GM12891 (cell line): Measurements from ENCODE around the gene PIRT.

Experiments used
- DNase-seq: peaks from one replicate; pipeline ENCODE4 v3.0.0; 2011; ENCODE audit warnings: low spot score; ENCODE audit not compliant: insufficient read length
- FAIRE-seq: peaks from 2 replicates; lab custom pipeline; 2011; peaks lifted over from hg19 to GRCh38; lab: Jason Lieb, UNC
- PAX5 ChIP-seq: IDR thresholded peaks from 2 replicates; pipeline ENCODE4 v1.6.1; 2011; ENCODE audit warnings: low read length, moderate library complexity, mild to moderate bottlenecking; ENCODE audit not compliant: insufficient read depth, severe bottlenecking
- POLR2A ChIP-seq: IDR thresholded peaks from 2 replicates; pipeline ENCODE4 v1.6.1; 2011; ENCODE audit warnings: low read depth, low read length, control low read depth
- POLR2AphosphoS5 ChIP-seq: IDR thresholded peaks from 2 replicates; pipeline ENCODE4 v1.6.1; 2011; ENCODE audit warnings: low read depth, low read length, control low read depth
- POU2F2 ChIP-seq: IDR thresholded peaks from 2 replicates; pipeline ENCODE4 v1.6.1; 2011; ENCODE audit warnings: low read depth, mild to moderate bottlenecking, control low read depth, low read length, moderate library complexity
- SPI1 ChIP-seq: IDR thresholded peaks from 2 replicates; pipeline ENCODE4 v1.6.1; 2011; ENCODE audit warnings: low read depth, low read length, control low read depth
- TAF1 ChIP-seq: IDR thresholded peaks from 2 replicates; pipeline ENCODE4 v1.6.1; 2011; ENCODE audit warnings: low read depth, low read length, control low read depth

The PIRT gene

DNA sequence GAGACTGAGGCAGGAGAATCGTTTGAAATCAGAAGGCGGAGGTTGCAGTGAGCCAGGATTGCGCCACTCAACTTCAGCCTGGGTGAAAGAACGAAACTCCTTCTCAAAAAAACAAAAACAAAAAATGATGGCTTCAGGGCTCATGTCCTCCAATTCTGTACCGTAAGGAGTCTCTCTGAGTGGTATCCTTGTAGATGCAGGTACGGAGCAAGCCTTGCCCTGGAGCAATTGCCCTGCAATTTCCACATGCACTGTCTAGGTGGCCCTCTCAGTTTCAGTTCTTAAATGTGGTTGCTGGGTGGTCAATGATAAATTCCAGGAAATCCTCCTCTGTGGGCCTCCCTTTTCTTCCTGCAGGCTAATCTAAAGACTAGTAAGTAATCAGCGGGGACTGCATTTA is 44.6 kb downstream of the PIRT start:
- FAIRE-seq (no peak), DNase-seq (no peak)
- TF ChIP-seq POLR2A (no peak), POLR2AphosphoS5 (no peak), TAF1 (no peak), PAX5 (no peak), POU2F2 (no peak), SPI1 (no peak)

DNA sequence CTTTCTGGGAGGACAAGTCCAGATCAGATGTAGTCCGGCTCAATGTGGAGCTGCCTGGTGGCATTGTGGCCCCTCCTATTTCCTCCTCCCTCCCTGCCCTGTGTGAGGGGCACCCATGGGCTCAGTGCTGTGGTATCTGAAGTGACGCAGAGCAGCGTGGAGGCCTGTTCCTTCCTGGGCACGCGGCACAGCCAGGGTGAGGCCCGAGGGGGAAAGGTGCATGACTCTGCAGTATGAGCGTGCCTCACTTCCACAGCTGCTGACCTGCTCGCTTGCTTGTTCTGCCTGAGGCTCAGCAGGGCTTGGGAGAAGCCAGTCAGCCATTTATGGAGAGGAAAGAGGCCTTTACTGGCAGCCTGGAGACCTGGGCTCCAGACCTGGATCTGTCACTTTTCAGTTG is 45.7 kb downstream of the PIRT start:
- DNase-seq (no peak), FAIRE-seq (no peak)
- TF ChIP-seq POLR2A (no peak), POLR2AphosphoS5 (no peak), POU2F2 (no peak), PAX5 (no peak), TAF1 (no peak), SPI1 (no peak)

DNA sequence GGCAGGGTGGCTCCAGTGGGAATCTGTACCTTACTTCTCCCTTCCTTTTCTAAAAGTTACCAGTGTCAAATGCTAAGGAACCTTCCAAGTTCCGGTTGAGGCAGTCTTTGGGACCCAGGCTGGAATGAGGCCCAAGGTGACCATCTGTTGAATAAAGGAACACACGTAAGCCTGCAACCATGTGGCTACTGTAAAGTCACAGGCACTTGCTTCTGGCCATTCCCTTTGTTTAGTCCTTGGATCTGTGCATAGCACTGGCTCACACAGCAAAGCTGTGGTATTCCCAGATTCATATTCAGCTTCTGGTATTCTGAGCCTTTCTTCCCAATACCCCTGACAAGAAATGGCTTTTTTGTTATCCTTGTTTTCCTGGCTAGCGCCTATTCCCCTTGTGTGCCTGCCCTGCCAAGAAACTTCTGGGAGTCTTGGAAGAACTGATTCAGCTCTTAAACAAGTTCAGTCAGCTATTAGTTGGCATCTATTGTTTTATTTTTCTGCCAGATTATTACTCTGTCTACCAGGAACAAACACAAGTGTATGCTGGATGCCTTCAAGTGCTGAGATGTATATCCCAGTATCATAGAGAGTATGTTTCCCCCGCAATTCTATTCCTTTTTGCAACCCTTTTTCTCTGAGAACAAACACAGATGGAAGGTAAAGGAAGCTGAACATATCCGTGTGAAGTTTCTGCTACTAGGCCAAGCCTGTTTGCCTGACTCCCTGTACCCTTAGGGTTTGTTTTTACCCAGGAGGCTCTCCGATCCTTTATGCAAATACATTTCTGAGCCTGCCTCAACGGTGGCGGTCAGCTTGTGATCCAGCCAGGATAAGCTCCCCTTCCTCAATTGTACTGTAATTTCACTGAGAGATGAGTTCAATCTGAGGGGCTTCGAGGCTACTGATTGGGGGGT is 47.1 kb downstream of the PIRT start:
- FAIRE-seq (no peak), DNase-seq (no peak)
- TF ChIP-seq POLR2A (peak; percentile 31; the same call in 1 of the 2 replicates), PAX5 (no peak), SPI1 (no peak)

DNA sequence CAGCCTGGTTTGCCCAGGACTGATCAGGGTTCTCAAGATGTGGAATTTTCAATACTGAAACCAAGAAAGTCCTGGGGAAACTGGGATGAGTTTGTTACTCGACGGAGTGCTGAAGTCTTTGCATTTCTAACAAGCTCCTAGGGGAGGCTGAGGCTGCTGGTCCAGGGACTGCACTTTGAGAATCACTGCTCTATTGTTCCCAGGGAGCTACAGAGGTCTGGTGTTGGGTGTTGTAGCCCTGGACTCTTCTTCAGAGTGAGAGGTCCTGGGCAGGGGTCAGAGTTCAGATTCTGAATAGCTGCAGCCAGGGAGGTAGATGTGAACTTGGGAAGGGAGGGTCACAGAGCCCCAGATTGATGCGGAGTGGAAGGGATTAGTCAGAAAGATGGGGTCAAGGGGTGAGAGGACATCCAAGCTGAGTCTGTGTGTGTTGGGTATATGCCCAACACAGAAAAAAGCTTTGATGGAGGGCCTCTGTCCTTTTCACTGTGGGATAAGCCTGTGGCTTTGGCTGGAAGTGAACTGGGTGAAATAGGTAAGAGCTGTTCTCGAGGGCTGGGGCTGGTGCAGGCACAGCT is 48.1 kb downstream of the PIRT start:
- FAIRE-seq (no peak), DNase-seq (no peak)
- TF ChIP-seq POU2F2 (no peak), SPI1 (no peak), TAF1 (no peak), POLR2A (no peak)

DNA sequence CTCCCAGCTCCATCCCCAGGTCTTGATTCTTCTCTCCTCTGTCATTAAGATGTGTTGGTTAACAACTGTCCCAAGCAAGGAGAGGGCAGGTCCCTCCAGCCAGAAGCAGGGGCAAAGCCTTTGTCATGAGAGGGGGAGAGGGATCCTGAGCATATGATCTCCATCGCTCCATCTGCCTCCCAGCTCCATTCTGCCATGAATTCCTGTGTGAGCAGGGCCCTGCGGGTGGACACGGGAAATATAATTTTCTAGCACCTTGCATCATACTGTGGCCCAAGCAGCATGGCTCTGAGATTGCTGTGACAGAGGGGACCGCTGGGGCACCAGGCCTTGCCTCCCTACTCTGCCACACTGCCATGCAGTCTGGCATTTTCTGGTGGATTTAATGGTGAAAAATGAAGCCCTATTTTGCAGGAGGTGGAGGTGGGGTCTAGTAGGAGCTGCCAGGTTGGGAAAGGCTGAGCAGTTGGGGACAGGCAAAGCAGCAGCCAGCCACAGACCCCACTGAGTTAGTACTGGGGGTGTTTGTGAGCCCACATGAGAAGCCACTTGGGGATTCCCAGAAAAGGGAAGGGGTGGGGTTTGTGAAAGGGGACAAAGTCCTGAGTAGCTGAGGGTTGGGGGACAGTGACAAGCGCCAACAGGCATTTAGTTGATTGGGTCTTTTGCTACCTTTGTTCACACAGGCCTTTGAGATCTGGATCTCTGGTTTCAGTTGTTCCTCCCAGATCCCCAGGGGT is 50.4 kb downstream of the PIRT start:
- DNase-seq (no peak), FAIRE-seq (no peak)
- TF ChIP-seq SPI1, result no peak
- no peak for TF ChIP-seq POLR2A
- TF ChIP-seq POU2F2, result no peak
- TF ChIP-seq TAF1, result no peak
- no peak for TF ChIP-seq POLR2AphosphoS5
- TF ChIP-seq PAX5, result no peak

DNA sequence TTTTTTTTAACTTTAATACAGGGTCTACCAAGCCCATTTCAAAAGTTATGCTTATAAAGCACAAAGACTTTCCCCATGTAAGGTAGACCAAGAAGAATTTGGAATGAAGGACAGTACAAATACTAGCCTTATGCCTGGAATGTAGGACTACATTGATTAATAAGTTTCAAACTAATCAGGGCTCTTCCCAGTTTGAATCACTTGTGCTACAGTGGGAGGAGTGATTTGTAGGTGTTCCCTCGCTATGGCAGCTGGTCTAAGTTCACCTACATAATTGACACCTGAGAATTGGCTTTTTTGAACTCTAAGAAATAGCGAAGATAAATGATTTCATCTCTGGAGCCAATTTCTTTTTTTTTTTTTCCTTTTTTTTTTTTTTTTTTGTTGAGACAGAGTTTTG is 52.6 kb downstream of the PIRT start:
- TF ChIP-seq TAF1, result no peak
- no peak for TF ChIP-seq SPI1
- no peak for TF ChIP-seq PAX5
- TF ChIP-seq POLR2A, result no peak
- TF ChIP-seq POLR2AphosphoS5, result no peak
- DNase-seq (no peak), FAIRE-seq (no peak)

DNA sequence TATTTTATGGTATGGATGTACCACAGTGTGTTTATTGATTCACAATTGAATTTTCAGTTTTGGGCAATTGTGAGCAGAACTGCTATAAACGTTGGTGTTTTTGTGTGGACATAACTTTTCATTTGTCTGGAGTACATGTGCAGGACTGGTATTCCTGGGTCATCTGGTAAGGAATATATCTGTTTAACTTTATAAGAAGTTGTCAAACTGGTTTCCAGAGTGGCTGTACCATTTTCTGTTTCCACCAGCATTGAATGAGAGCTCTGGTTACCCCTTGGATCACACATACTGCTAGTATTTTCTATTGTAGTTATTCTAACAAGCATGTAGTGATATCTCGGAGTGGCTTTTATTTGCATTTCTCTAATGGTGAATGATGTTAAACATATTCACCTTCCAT is 58.3 kb downstream of the PIRT start:
- TF ChIP-seq POLR2AphosphoS5 (no peak), PAX5 (no peak), POLR2A (no peak), SPI1 (no peak), TAF1 (no peak), POU2F2 (no peak)
- DNase-seq, result no peak
- no peak for FAIRE-seq

DNA sequence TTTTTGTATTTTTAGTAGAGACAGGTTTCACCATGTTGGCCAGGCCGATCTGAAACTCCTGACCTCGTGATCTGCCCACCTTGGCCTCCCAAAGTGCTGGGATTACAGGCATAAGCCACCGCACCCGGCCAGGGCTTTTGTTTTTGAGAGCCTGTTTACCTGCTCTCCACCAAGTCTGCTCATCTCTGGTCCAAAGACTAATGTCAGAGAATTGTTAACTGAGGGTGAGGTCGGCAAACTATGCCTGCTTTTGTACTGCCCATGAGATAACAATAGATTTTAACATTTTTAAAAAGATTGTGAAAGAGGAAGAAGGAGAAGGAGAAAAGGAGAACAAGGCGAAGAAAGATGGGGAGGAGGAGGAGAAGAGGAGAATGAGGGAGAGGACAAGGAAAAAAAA is 60.0 kb downstream of the PIRT start:
- FAIRE-seq, result no peak
- DNase-seq, result no peak
- TF ChIP-seq SPI1 (no peak), POLR2A (no peak), POU2F2 (no peak), POLR2AphosphoS5 (no peak), TAF1 (no peak), PAX5 (no peak)

DNA sequence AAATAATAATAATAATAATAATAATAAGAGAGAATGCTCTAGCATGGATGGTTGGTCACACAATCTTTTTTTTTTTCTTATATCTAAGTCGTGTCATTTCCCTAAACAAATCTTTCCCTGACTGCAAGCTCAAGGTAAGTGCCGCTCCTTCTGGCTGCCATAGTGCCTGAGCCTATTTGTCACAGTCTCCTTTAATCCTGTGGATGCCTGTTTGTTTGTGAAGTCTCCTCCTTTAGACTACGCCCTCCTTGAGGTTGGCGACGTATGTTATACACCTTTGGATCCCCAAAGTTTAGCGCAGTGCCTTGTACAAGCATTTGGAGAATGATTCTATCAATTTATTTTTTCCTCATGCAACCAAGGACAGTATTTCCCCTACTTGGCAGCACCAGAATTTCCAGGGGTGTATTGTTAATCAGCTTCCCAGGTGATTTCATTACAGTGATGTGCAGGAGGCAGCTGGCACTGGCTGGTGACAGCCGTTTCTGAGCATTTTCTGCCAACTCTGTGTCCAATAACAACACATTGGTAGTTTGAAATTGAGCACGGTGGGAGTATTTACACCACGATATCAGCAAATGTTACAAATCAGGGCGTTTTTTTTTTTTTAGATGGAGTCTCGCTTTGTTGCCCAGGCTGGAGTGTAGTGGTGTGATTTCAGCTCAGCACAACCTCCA is 60.6 kb downstream of the PIRT start:
- DNase-seq (no peak), FAIRE-seq (no peak)

More for the DNA sequence above, 60.6 kb downstream of the PIRT start:
- TF ChIP-seq POLR2A (no peak), SPI1 (no peak), PAX5 (no peak), TAF1 (no peak), POLR2AphosphoS5 (no peak), POU2F2 (no peak)
